Muscle layer of duodenum (tissue), 2 donors: ENCODE results near the gene DCBLD1.

ENCODE experiments used
- H3K27ac ChIP-seq: one replicate; pipeline ENCODE4 v1.7.0; 2013; ENCODE audit warnings: mild to moderate bottlenecking, low read length
- H3K27me3 ChIP-seq: one replicate; pipeline ENCODE4 v1.7.0; 2013; ENCODE audit warnings: low read depth, mild to moderate bottlenecking, control low read depth, low read length
- H3K36me3 ChIP-seq, 2 donors: one replicate each; pipeline ENCODE4 v1.7.0; 2013; ENCODE audit warnings: low read length in 2 of 2, control low read depth in 1 of 2, mild to moderate bottlenecking in 1 of 2; ENCODE audit not compliant: insufficient read depth in 2 of 2, control insufficient read depth in 1 of 2
- H3K4me1 ChIP-seq, 2 donors: one replicate each; pipeline ENCODE4 v1.7.0; 2013; ENCODE audit warnings: low read length in 2 of 2, mild to moderate bottlenecking in 2 of 2, control low read depth in 1 of 2, moderate library complexity in 1 of 2; ENCODE audit not compliant: insufficient read depth in 2 of 2, control insufficient read depth in 1 of 2
- H3K4me3 ChIP-seq, 2 donors: one replicate each; pipeline ENCODE4 v1.7.0; 2013; ENCODE audit warnings: low read length in 2 of 2, low read depth in 1 of 2, mild to moderate bottlenecking in 1 of 2
- H3K9me3 ChIP-seq, 2 donors: one replicate each; pipeline ENCODE4 v1.7.0; 2013; ENCODE audit warnings: low read length in 2 of 2, control low read depth in 1 of 2, mild to moderate bottlenecking in 1 of 2; ENCODE audit not compliant: control insufficient read depth in 1 of 2
- donor health status: healthy.

DCBLD1 gene

DNA sequence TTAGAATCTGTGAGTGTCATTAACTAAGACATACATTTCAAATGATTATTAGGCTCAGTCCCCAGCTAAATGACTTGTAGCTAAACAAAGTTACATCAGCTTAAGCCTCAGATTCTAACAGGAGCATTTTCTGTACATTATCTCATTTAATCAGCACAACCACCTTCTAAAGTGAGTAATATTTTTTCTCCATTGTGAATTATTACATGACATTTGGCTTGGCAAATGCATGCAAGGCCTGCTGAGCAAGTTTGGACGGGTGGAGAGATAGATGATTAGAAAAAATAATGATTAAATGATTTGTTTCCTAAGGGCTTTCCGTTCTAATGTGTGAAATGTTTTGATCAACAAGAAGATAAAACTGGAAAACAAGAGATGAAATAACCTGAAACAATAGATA is 20.7 kb downstream of the DCBLD1 start:
- H3K4me3 ChIP-seq = no peak overlapping the region
- H3K27ac ChIP-seq = no peak overlapping the region
- no peaks in the 10 kb centered on the region for H3K9me3 ChIP-seq
- H3K27me3 ChIP-seq = no peaks in the 10 kb centered on the region
- H3K36me3 ChIP-seq = no peaks in the 10 kb centered on the region
- peaks cover 0 to 5% of the 10 kb centered on the region in 2 donors for H3K4me1 ChIP-seq

DNA sequence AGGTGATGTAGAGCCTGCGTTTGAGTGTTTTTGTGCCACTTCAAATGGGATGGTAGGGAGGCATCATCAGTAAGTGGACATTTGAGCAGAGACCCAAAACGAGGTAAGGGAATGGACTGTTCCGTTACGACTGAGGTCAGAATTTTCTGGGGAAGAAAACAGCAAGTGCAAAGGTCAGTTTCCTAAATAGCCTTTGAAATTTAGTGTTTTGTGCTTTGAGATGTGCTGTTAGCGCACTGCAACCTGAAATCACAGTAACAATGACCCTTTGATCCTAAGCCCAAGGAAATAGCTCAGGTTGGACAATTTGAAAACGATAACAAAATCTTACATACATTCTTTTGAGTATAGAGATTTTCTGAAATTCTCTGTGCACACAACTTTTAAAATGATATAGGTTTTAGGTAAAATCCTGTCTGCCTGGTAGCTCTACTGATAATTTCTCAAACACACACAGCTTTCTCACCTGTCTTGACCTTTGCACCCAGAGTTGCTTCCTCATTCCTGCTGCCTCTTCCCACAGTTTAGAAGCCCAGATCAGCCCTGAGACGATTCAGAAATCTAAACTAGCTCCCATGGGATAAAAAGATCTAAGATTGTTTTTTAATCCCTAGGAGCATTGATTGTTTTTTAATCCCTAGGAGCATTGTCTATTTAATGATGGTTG is 22.1 kb downstream of the DCBLD1 start:
- Histone ChIP-seq H3K27ac (no peak overlapping the region), H3K4me3 (no peak overlapping the region), H3K36me3 (no peaks in the 10 kb centered on the region), H3K4me1 (peaks cover 0 to 5% of the 10 kb centered on the region in 2 donors), H3K27me3 (no peaks in the 10 kb centered on the region), H3K9me3 (no peaks in the 10 kb centered on the region)

- Histone ChIP-seq H3K27ac (no peak overlapping the region), H3K36me3 (no peaks in the 10 kb centered on the region), H3K27me3 (no peaks in the 10 kb centered on the region), H3K9me3 (no peaks in the 10 kb centered on the region), H3K4me3 (no peak overlapping the region), H3K4me1 (peaks cover 0 to 5% of the 10 kb centered on the region in 2 donors)
Measured at GRCh38 chr6:117505311-117505710, 22.8 kb downstream of the DCBLD1 start.

- Histone ChIP-seq H3K9me3 (no peaks in the 10 kb centered on the region), H3K27me3 (no peaks in the 10 kb centered on the region), H3K36me3 (no peaks in the 10 kb centered on the region), H3K27ac (no peak overlapping the region), H3K4me1 (peaks cover 0 to 5% of the 10 kb centered on the region in 2 donors), H3K4me3 (no peak overlapping the region)
Measured at GRCh38 chr6:117506180-117506835, 23.8 kb downstream of the DCBLD1 start.

- H3K36me3 ChIP-seq = no peaks in the 10 kb centered on the region
- H3K4me1 ChIP-seq = peaks cover 0 to 5% of the 10 kb centered on the region in 2 donors
- no peak overlapping the region for H3K4me3 ChIP-seq
- no peak overlapping the region for H3K27ac ChIP-seq
- H3K27me3 ChIP-seq = no peaks in the 10 kb centered on the region
- H3K9me3 ChIP-seq = no peaks in the 10 kb centered on the region
Measured at GRCh38 chr6:117506907-117507306, 24.4 kb downstream of the DCBLD1 start.

DNA sequence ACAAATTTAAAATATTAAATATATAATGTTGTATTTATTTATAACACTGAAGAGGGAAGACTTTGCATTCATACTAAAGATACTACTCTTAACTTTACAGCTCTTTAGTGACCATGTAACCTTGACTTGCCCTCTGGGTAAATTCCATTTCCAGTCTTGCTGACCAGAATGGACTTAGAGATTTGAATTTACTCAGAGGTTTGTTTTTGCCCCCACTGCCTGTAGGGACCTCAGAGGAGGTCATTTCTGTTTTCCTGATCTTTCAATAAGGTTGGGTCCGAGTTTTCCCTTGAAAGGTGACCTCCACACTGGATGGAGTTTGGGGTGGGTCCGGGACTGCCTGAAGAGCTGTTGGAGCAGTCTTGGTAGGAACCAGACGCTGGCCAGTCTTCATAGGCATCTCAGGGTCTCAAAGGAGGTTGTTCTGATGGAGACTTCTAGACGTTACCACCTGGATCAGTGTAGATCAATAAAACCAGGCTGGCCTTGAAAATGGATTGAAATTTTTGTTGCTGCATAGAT is 26.0 kb downstream of the DCBLD1 start:
- Histone ChIP-seq H3K9me3 (no peaks in the 10 kb centered on the region), H3K4me1 (peaks cover 0 to 5% of the 10 kb centered on the region in 2 donors), H3K36me3 (no peaks in the 10 kb centered on the region), H3K27me3 (no peaks in the 10 kb centered on the region), H3K4me3 (no peak overlapping the region), H3K27ac (no peak overlapping the region)

DNA sequence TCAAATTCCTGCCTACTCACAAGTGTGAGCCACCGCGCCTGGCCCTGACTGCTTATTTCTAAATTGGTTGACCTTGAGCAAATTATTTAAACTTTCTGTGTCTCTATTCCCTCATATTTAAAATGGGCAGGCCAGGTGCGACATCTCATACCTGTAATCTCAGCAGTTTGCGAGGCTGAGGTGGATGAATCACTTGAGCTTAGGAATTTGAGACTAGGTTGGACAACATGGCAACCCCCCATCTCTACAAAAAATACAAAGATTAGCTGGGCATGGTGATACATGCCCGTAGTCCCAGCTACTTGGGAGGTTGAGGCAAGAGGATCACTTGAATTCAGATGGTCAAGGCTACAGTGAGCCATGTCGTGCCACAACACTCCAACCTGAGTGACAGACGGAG is 26.5 kb downstream of the DCBLD1 start:
- H3K4me1 ChIP-seq = peaks cover 0 to 5% of the 10 kb centered on the region in 2 donors
- no peaks in the 10 kb centered on the region for H3K27me3 ChIP-seq
- no peaks in the 10 kb centered on the region for H3K9me3 ChIP-seq
- no peaks in the 10 kb centered on the region for H3K36me3 ChIP-seq
- no peak overlapping the region for H3K4me3 ChIP-seq
- no peak overlapping the region for H3K27ac ChIP-seq

GRCh38 chr6:117512056-117512828 is 29.8 kb downstream of the DCBLD1 start:
- Histone ChIP-seq H3K27ac (no peak overlapping the region), H3K36me3 (no peaks in the 10 kb centered on the region), H3K4me3 (no peak overlapping the region), H3K9me3 (no peaks in the 10 kb centered on the region), H3K4me1 (no peaks in the 10 kb centered on the region), H3K27me3 (no peaks in the 10 kb centered on the region)

DNA sequence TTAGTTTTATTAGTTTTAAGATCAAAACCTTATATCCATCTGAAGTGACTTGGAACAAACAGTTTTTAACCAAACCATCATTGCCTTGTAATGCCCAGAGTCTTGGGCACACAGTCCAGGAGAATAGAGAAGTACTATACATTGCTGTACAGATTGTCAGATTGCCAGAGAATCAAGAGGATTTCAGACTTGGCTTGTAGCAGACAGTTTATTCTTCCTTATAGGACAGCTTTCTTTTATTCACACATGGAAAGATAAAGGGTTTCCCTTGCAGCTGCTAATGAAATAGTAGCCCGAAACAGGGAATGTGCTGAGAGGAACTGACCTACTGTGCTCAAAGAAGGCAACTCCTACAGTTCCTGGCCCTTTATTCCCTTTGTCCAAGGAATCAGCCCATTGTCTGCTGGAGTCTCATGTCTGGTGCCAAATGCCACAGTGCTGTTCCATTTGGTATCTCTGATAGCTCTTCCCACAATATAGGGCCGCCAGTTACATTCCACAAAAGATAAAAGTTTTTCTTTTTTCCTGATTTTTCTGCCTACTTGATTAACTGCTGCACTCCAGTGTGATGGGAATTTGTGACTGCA is 30.6 kb downstream of the DCBLD1 start:
- Histone ChIP-seq H3K27ac (no peak overlapping the region), H3K9me3 (no peaks in the 10 kb centered on the region), H3K4me1 (no peaks in the 10 kb centered on the region), H3K4me3 (no peak overlapping the region), H3K36me3 (no peaks in the 10 kb centered on the region), H3K27me3 (no peaks in the 10 kb centered on the region)

DNA sequence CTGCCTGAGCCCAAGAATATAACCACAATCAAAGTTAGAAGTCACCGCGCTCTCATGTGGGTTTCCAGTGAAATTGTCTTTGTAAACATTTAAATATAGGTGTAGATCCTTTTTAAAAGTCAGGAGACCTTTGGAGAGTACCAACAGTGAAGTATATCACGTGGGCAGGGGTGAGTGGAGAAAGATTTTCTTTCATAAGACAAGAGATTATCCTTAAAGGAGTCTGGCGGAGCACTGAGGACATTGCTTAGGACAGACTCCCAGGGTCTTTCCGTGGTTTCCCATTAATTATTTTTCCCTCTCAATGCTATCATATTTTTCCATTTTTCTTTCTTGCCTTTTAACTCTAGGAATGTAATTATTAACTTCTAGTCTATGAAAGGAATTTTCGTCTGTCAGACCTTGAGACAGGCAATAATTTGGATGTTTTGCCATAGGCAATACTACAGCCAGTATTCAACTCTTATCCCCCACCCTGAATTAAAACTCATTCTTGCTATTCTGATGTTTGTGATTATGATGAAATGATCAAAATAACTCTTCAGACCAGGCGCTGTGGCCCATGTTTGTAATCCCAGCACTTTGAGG is 31.4 kb downstream of the DCBLD1 start:
- H3K4me3 ChIP-seq = no peak overlapping the region
- no peaks in the 10 kb centered on the region for H3K4me1 ChIP-seq
- H3K9me3 ChIP-seq = no peaks in the 10 kb centered on the region
- H3K27me3 ChIP-seq = no peaks in the 10 kb centered on the region
- no peak overlapping the region for H3K27ac ChIP-seq
- H3K36me3 ChIP-seq = no peaks in the 10 kb centered on the region

DNA sequence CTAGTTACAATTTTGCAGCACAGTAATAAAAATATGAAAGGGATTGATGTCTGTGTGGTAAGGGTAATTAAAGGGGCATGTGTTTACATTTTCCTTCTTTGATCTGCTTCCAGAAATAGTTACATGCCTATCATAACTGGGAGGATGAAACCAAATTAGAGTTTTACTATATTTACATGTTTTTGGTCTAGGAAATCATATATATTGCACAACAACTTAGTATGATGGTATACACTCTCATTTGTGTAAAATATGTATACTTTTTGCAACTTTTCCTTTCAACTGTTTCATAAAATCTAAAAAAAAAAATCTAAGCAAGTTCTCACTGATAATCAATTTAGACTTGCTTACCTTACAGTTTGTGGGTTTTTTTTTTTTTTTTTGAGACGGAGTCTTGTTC is 32.2 kb downstream of the DCBLD1 start:
- Histone ChIP-seq H3K4me1 (no peaks in the 10 kb centered on the region), H3K27me3 (no peaks in the 10 kb centered on the region), H3K9me3 (no peaks in the 10 kb centered on the region), H3K36me3 (no peaks in the 10 kb centered on the region), H3K27ac (no peak overlapping the region), H3K4me3 (no peak overlapping the region)
